WTC11 (cell line): ENCODE measurements around the gene ZNF416. TPM values are rescaled to one million over a fixed set of nuclear protein-coding genes. Genes with fewer than 3 reads are reported as not detected.

Source experiments
- ATAC-seq: fragments of 200-7000 bp; cut with Tn5 transposase; 2 replicates; pipeline ENCODE4 v1.10.0; 2021; ENCODE audit warnings: mild to moderate bottlenecking, moderate library complexity
- CTCF ChIA-PET: fragments of 300-600 bp; sonication (Branson Sonifier 250); formaldehyde crosslinking; loops from one replicate; lab custom pipeline; 2021; ENCODE audit warnings: antibody characterized with exemption; lab: Charles Lee
- POLR2A ChIA-PET: fragments of 350-600 bp; sonication (Branson Sonifier 250); formaldehyde crosslinking; loops from one replicate; lab custom pipeline; 2021; ENCODE audit warnings: antibody characterized with exemption; lab: Charles Lee
- DNase-seq: peaks from one replicate; pipeline ENCODE4 v3.0.0; 2021; ENCODE audit warnings: low spot score
- H3K27ac Mint-ChIP-seq: 2 replicates; pipeline ENCODE4 v1.8.0; 2021; ENCODE audit warnings: mixed read lengths
- H3K27me3 Mint-ChIP-seq: 2 replicates; pipeline ENCODE4 v1.8.0; 2021; ENCODE audit warnings: low read depth, mild to moderate bottlenecking, moderate library complexity, mixed read lengths
- H3K36me3 Mint-ChIP-seq: 2 replicates; pipeline ENCODE4 v1.8.0; 2021; ENCODE audit warnings: mixed read lengths
- H3K4me1 Mint-ChIP-seq: 2 replicates; pipeline ENCODE4 v1.8.0; 2022; ENCODE audit warnings: mixed read lengths
- H3K4me3 Mint-ChIP-seq: 2 replicates; pipeline ENCODE4 v1.8.0; 2021; ENCODE audit warnings: mild to moderate bottlenecking, moderate library complexity, mixed read lengths
- H3K9me3 Mint-ChIP-seq: 2 replicates; pipeline ENCODE4 v1.8.0; 2021; ENCODE audit warnings: mixed read lengths
- CBFB ChIP-seq: sonication (generic); formaldehyde crosslinking; IDR thresholded peaks from 2 replicates; pipeline ENCODE4 v1.8.1; 2022; ENCODE audit warnings: mild to moderate bottlenecking, low read depth, missing genetic modification reagents
- CDX4 ChIP-seq: fragments of 250-450 bp; sonication (Bioruptor Pico); IDR thresholded peaks from 2 replicates; pipeline ENCODE4 v1.9.0; 2021; ENCODE audit warnings: moderate library complexity, mild to moderate bottlenecking, inconsistent platforms, borderline replicate concordance
- FOXP1 ChIP-seq: sonication (generic); formaldehyde crosslinking; IDR thresholded peaks from 2 replicates; pipeline ENCODE4 v1.8.0; 2022; ENCODE audit warnings: missing genetic modification reagents, mild to moderate bottlenecking, moderate library complexity, borderline replicate concordance
- JAZF1 ChIP-seq: fragments of 250-450 bp; sonication (Bioruptor Pico); IDR thresholded peaks from 2 replicates; pipeline ENCODE4 v1.9.0; 2021; ENCODE audit warnings: moderate library complexity, mild to moderate bottlenecking, inconsistent platforms
- JUN ChIP-seq: sonication (generic); formaldehyde crosslinking; IDR thresholded peaks from 2 replicates; pipeline ENCODE4 v1.8.0; 2023; ENCODE audit warnings: mild to moderate bottlenecking, missing genetic modification reagents
- KAT7 ChIP-seq: sonication (generic); formaldehyde crosslinking; IDR thresholded peaks from 2 replicates; pipeline ENCODE4 v1.8.1; 2023; ENCODE audit warnings: missing genetic modification reagents, mild to moderate bottlenecking, borderline replicate concordance
- MXD4 ChIP-seq: fragments of 250-450 bp; sonication (Bioruptor Pico); IDR thresholded peaks from 2 replicates; pipeline ENCODE4 v1.8.0; 2021; ENCODE audit warnings: mild to moderate bottlenecking, moderate library complexity, borderline replicate concordance
- NFATC4 ChIP-seq: fragments of 250-450 bp; sonication (Bioruptor Pico); IDR thresholded peaks from 2 replicates; pipeline ENCODE4 v1.9.0; 2021; ENCODE audit warnings: mild to moderate bottlenecking
- SMAD3 ChIP-seq: sonication (generic); formaldehyde crosslinking; IDR thresholded peaks from 2 replicates; pipeline ENCODE4 v1.8.0; 2022; ENCODE audit warnings: missing genetic modification reagents, mild to moderate bottlenecking, borderline replicate concordance
- SP1 ChIP-seq: sonication (generic); formaldehyde crosslinking; conservative IDR thresholded peaks from 2 replicates; pipeline ENCODE4 v1.8.1; 2022; ENCODE audit warnings: missing genetic modification reagents
- TEAD1 ChIP-seq: sonication (generic); formaldehyde crosslinking; IDR thresholded peaks from 2 replicates; pipeline ENCODE4 v1.8.0; 2022; ENCODE audit warnings: mild to moderate bottlenecking, missing genetic modification reagents
- ZMAT4 ChIP-seq: fragments of 250-450 bp; sonication (Bioruptor Pico); IDR thresholded peaks from 2 replicates; pipeline ENCODE4 v1.9.0; 2021; ENCODE audit warnings: mild to moderate bottlenecking
- ZNF219 ChIP-seq: sonication (generic); formaldehyde crosslinking; IDR thresholded peaks from 2 replicates; pipeline ENCODE4 v1.8.0; 2023; ENCODE audit warnings: missing genetic modification reagents, mild to moderate bottlenecking, borderline replicate concordance
- ZNF232 ChIP-seq: sonication (generic); formaldehyde crosslinking; IDR thresholded peaks from 2 replicates; pipeline ENCODE4 v1.8.0; 2022; ENCODE audit warnings: mild to moderate bottlenecking, missing genetic modification reagents
- ZNF425 ChIP-seq: fragments of 250-450 bp; sonication (Bioruptor Pico); conservative IDR thresholded peaks from 2 replicates; pipeline ENCODE4 v1.9.0; 2021; ENCODE audit warnings: mild to moderate bottlenecking
- ZNF532 ChIP-seq: fragments of 250-450 bp; sonication (Bioruptor Pico); IDR thresholded peaks from 2 replicates; pipeline ENCODE4 v1.9.0; 2021; ENCODE audit warnings: mild to moderate bottlenecking, borderline replicate concordance
- ZSCAN18 ChIP-seq: fragments of 250-450 bp; sonication (Bioruptor Pico); IDR thresholded peaks from 2 replicates; pipeline ENCODE4 v2.1.2; 2022; ENCODE audit warnings: mild to moderate bottlenecking, moderate library complexity
- total RNA-seq: library from RNA; stranded (reverse); gene quantifications from 3 replicates; pipeline ENCODE4 v1.2.3, GENCODE V29; 2021
- TF ChIP-seq, protein P1 (sequence below): fragments of 250-450 bp; sonication (Bioruptor Pico); IDR thresholded peaks from 2 replicates; pipeline ENCODE4 v1.8.0; 2021; ENCODE audit warnings: mild to moderate bottlenecking

Gene ZNF416
- total RNA-seq, 1 experiment from 2014 or later = 10.0 TPM

- TF ChIP-seq ZNF425 (no peak), FOXP1 (CRISPR knock-in tag) (peak; percentile 74)
These were observed at the start of gene ZNF416 (continued) for GRCh38 chr19:57578487-57579205.

DNA sequence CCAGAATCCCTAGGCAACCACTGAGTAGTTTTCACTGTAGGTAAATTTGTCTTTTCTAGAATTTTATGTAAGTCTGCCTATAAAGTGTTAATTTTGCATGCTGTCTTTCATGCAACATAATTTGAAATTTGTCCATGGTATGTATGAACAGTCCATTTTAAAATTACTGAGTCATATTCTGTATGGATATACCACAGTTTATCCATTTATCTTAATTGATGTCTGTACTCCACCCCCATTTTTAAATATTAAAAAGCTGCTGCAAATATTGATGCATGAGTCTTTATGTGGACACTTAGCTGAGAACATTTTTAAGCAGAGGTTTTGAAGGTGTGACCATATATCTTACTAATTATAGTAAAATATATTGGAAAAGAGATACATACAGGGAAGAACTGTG lies 44.4 kb upstream of the ZNF416 start:
- Mint-ChIP-seq H3K4me1 (no peaks in the 10 kb centered on the region), H3K27ac (no peak overlapping the region), H3K9me3 (peaks cover 67% of the 10 kb centered on the region), H3K4me3 (no peak overlapping the region), H3K36me3 (peaks cover 72% of the 10 kb centered on the region), H3K27me3 (peaks cover 12% of the 10 kb centered on the region; the same call in 1 of the 2 replicates)
- ChIA-PET CTCF (no interaction called here), POLR2A (no interaction called here)
- no peak for TF ChIP-seq TEAD1 (CRISPR knock-in tag)
- TF ChIP-seq JUN (CRISPR knock-in tag) = no peak
- TF ChIP-seq JAZF1 (CRISPR knock-in tag) = no peak
- no peak for TF ChIP-seq SP1 (CRISPR knock-in tag)
- TF ChIP-seq KAT7 (CRISPR knock-in tag) = no peak
- no peak for TF ChIP-seq CBFB (CRISPR knock-in tag)
- TF ChIP-seq ZMAT4 (CRISPR knock-in tag) = no peak
- no peak for TF ChIP-seq ZNF219
- no peak for TF ChIP-seq ZNF532 (CRISPR knock-in tag)
- TF ChIP-seq MXD4 (CRISPR knock-in tag) = no peak
- TF ChIP-seq ZNF232 = no peak
- no peak for TF ChIP-seq CDX4 (CRISPR knock-in tag)
- TF ChIP-seq, protein P1, sequence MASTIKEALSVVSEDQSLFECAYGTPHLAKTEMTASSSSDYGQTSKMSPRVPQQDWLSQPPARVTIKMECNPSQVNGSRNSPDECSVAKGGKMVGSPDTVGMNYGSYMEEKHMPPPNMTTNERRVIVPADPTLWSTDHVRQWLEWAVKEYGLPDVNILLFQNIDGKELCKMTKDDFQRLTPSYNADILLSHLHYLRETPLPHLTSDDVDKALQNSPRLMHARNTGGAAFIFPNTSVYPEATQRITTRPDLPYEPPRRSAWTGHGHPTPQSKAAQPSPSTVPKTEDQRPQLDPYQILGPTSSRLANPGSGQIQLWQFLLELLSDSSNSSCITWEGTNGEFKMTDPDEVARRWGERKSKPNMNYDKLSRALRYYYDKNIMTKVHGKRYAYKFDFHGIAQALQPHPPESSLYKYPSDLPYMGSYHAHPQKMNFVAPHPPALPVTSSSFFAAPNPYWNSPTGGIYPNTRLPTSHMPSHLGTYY (CRISPR knock-in tag) = no peak
- no peak for TF ChIP-seq NFATC4
- TF ChIP-seq SMAD3 (CRISPR knock-in tag) = no peak
- no peak for TF ChIP-seq ZSCAN18
- ATAC-seq = no peak
- no peak for DNase-seq
